ENCODE measurements around the gene CROCC2.

DNA sequence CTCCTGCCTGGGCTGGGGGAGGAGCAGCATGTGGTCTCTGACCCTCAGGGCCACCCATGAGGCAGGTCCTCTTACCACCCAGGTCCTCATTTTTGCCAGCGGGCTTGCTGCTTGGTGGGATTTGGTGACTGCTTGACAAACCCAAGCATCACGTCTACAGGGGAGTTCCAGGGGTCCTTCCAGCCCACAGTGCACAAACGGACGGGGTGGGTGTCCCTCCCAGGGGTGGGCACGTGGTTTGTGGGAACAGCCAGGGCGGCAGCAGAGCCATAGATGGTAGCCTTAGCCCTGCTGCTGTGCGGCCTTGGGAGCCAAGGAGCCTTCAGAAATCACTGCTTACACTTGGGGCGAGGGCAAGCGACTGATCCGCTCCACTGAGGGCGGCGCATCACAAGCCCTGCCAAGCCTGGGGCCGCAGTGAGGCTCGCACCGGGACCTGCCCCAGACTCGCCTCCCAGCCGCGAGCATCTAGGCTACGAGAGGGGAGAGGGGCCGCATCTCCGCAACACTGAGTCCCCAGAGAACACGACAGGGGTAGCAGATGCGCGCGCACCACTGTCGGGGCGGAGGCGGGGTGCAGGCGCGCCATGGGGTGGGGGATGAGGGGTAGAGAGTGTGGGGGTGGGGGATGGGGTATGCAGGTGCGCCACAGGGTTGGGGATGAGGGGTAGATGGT lies 129.1 kb downstream of the CROCC2 start:
- TF ChIP-seq, protein P1, sequence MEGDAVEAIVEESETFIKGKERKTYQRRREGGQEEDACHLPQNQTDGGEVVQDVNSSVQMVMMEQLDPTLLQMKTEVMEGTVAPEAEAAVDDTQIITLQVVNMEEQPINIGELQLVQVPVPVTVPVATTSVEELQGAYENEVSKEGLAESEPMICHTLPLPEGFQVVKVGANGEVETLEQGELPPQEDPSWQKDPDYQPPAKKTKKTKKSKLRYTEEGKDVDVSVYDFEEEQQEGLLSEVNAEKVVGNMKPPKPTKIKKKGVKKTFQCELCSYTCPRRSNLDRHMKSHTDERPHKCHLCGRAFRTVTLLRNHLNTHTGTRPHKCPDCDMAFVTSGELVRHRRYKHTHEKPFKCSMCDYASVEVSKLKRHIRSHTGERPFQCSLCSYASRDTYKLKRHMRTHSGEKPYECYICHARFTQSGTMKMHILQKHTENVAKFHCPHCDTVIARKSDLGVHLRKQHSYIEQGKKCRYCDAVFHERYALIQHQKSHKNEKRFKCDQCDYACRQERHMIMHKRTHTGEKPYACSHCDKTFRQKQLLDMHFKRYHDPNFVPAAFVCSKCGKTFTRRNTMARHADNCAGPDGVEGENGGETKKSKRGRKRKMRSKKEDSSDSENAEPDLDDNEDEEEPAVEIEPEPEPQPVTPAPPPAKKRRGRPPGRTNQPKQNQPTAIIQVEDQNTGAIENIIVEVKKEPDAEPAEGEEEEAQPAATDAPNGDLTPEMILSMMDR (IDR thresholded peaks at IDR 0.05; ENCODE audit: insufficient read depth, low read length, poor library complexity, severe bottlenecking) = no peak
- no peak for TF ChIP-seq EZH2phosphoT487 (conservative IDR thresholded peaks at IDR 0.05; ENCODE audit: low read length)
